RKO (cell line): Measurements from ENCODE around the gene LARP4.
A peak's percentile ranks its signal among the peaks of the same experiment; 100 is the strongest.
"Not testable (repeated sequence)": the region's sequence is repeated elsewhere in the genome, so short reads cannot be mapped to it uniquely, and the experiment has no call there.

Source experiments
- DNase-seq: peaks from one replicate; pipeline ENCODE4 v3.0.0-alpha.2; 2016; ENCODE audit warnings: low spot score

Gene LARP4

DNA sequence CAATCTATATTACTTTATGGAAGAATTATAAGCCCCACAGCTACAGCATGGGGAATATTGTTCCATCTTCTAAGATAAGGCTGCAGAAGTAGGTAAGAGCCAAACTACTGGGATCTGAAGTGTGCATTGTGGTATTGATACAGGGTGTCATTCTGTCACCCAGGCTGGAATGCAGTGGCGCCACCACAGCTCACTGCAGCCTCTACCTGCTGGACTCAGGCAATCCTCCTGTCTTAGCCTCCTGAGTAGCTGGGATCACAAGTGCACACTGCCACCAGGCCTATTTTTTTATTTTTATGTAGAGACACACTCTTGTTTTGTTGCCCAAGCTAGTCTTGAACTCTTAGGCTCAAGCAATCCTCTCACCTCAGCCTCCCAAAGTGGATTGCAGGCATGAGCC is 82.8 kb downstream of the LARP4 start:
- no peak for DNase-seq

DNA sequence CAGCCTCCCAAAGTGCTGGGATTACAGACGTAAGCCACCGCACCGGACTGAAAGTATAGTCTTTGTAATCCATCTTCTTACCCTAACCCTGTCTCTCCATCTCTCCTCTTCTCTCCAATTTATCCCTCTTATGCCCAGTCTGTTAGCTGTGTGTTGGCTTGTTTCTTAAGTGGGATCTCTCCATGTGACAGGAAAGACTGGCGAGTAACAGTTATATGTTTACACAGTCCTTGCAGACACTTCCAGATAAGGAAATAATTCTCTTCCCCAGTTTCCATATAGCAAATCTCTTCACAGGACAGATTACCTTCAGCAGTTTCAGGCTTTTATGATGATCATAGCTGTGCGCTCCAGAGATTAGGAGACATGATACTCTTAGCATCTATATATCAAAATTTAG is 88.1 kb downstream of the LARP4 start:
- DNase-seq, result no peak

DNA sequence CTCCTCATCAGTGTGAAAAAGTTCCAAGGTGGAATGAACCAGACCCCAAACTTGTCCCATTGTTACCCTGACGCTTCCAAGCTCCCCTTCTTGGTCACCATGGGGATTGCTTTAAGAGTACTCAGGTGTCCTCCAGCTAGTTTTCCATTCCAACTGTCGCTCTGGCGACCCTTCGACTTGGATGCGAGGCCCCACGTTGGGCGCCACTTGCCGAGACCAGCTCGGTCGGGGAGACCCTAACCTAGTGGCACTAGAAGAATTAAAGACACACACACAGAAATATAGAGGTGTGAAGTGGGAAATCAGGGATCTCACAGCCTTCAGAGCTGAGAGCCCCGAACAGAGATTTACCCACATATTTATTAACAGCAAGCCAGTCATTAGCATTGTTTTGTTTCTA is 97.4 kb downstream of the LARP4 start:
- DNase-seq, result not testable (repeated sequence)

DNA sequence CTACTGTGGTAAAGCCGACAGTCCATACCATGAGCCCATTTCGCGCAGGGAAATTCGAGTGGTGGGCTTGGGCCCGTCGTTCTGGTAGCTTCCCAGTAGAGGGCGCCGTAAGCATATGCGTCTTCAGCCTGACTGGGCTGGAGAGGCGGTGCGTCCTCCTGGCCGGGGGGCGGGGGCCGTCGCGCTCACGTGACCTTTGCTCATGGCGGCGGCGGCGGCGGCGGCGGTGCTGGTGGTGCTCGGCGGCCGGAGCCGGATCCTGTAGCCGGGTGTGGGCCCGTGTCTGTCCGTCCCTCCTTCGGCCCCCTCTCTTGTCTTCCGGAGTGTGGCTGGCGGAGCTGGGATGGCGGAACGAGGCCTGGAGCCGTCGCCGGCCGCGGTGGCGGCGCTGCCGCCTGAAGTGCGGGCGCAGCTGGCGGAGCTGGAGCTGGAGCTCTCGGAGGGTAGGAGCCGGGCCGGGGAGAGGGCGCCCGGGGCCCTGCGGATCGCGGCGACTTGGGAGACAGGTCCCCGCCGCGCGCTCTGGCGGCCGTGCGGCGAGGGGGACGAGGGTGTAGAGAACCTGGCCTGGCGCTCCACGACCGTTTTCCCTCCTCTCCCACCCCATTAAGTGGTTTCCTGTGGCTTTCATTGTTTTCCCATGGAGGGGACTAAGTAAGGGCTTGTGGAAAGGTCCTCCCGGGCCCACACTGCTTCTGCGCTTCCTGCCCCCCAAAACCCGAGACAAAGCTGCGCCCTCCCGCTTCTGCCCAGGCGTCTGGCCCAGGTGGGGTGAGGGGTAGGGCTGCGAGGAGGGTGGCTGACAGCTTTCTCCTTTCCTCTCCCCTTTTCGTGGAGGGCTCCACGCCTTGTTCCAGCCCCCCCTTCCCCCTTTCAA is 104.4 kb downstream of the LARP4 start, which contains the start of gene DIP2B:
DIP2B (plus strand) TSS at position 188 of the 877 bp plus-strand sequence; CDS start at position 344, 156 bp downstream.
- peak; percentile 92 for DNase-seq

DNA sequence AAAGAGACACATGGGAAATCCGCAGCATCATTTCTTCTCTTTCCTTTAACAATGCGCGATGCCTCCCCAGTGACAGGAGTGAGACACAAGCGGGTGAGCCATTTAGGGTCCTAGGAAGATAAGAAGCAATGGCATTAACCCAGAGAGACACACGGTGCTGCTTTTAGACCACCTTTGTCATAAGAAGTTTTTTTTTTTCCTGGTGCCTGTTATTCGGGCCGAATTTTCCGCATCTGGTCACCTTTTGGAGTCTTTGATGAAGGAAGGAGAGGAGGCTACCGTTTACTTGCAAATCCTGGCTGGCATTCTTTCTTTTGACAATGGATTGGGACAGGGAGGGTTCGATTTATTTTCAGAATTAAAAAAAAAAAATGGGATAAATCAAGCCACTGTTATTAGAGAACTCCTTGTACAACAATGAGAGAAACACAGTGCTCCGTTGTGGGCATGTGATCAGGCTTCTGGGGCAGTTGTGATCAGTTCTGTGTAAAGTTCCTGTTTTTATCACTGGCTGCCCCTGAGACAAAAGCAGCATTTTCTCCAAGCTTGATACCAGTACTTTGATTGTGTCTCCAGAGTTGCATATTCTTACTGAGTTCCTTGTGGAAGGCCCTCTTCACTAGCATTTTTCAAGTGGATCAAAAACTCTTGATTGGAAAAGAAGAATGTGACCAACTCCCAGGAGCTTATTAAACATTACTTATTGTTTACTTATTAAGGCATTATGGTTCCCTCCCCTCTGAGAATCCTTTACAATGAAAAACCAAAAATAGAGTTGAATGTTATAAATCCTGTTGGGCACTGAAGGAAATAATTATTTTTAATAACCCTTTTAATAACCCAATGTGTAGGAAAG is 105.2 kb downstream of the LARP4 start:
- peak; percentile 54 for DNase-seq

DNA sequence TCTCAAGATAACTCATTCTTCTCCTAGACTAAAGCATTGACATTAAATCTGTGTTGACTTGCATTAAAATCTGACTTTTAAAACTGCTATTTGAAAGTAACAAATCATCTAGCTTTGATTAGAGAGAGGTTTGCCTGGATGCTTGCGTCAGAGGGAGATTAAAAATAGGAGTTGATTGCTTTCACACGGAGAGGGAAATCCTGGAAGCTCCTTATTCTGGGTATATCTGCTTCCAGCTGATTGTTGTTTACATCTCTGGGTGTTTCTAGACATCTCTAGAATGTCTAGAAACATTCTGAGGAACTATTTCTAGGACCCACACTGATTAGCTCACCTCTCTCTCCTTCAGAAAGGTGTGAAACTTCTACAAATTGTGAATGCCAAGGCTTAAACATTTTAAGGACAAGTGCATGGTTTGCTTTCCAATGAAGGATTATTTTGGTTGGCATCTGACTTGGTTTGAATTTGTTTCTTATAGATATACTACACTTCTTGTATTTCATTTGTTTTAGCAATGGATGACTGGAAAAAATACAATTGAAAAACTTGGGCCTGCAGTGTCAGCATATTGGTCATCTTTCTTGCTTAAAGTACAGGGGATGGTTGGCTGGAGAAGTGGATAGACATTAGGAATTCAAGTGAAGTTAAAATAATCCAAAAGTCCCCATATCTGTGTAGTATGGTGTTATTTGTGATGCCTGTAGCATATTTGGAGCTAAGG is 106.2 kb downstream of the LARP4 start:
- no peak for DNase-seq

DNA sequence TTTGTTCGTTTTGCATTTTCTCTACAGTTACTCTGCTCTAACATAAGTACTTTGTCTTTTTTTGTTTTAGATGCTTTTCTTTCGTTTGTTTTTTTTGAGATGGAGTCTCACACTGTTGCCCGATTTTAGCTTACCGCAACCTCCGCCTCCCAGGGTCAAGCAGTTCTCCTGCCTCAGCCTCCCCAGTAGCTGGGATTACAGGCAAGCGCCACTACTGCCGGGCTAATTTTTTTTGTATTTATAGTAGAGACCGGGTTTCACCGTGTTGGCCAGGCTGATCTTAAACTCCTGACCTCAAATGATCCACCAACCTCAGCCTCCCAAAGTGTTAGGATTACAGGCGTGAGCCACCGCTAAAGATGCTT is 106.8 kb downstream of the LARP4 start:
- DNase-seq, result no peak

DNA sequence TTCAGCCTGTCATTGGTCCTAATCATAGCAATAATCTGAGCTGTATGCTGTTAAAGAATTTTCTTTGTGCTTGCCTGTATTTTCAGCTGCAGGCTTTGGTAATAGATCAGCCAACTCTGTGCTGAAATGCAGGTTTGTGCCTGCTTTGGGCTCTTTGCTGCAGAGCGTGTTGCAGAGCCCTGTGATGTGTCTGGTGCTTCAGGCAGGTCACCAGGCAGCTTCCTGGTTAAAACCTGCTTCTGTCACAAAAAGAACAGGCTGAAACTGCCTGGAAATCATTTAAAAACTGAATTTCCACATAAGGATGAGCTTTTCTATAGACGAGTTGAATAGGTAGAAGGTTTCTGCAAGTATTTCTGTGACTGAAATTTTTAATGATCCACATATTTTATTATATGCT is 107.2 kb downstream of the LARP4 start:
- no peak for DNase-seq

DNA sequence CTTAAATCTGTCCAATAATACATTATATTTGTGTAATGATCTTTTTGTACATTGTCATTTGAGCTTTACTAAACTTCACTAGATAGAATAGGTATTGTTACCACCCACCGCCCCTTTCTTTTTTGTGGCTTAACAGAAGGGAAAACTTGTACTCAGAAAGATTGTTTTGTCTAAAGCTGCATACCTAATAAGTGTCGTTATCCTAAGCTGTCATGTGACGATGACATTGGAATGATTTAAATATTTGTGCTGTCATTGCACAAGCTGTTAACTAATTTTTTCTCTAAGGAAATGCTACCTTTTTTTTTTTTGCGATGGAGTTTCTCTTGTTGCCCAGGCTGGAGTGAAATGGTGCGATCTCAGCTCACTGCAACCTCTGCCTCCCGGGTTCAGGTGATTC is 107.7 kb downstream of the LARP4 start:
- DNase-seq, result no peak

DNA sequence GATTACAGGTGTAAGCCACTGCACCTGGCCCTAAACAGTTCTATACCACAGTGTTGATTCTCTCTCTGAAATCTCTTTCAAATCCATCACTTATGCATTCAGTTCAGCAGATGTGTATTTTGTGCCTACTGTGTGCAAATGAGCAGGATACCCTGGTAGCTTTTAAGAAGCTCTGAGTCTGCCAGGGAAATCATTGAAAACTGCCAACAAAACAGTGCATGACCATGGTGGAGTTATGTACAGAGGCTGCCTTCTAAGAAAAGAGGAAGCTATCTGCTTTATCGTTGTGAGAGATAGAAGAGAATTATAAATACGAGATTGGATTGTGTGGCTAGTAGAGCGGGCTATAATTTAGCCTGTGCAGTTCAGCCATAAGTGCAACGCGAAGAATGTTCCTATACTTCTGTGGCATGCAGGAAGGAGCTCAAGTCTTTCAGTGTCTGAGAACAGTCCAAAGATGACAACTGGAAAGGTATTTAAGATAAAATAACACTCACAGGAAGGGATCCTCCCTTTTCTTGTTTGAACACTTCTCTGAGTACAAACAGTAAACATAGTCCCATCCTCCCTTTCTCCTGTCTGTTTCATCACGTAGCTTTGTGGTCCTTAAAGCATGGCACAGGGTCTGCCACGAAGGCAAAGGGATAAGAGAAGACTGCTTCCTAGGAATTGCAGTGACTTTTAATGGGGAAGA is 108.4 kb downstream of the LARP4 start:
- no peak for DNase-seq

DNA sequence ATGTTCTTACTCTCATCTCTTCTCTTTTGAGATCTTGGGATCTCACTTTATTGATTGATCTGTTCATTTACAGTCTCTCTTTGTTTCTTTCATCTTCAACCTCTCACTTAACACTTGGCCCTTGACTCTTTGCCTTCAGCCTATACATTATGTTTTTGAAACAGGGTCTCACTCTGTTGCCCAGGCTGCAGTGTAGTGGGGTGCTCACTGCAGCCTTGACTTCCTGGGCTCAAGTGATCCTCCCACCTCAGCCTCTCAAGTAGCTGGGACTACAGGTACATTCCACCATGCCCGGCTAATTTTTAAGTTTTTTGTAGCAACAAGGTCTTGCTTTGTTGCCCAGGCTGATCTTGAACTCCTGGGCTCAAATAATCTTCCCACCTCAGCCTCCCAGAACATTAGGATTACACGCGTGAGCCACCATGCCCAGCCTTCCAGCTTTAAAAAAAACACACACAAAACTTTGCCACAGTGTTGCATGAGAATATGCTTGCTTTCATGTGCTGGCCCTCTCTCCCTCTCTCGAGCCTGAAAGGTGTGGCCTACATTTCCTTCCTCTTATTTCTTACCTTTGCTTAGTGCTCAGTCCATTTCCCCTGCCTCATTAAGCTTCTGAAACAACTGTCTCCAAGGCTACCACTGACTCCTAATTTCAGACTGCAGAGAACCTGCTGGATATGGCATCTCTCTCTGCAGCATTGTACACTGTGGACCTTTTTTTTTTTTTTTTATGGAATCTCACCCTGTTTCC is 114.0 kb downstream of the LARP4 start:
- no peak for DNase-seq

DNA sequence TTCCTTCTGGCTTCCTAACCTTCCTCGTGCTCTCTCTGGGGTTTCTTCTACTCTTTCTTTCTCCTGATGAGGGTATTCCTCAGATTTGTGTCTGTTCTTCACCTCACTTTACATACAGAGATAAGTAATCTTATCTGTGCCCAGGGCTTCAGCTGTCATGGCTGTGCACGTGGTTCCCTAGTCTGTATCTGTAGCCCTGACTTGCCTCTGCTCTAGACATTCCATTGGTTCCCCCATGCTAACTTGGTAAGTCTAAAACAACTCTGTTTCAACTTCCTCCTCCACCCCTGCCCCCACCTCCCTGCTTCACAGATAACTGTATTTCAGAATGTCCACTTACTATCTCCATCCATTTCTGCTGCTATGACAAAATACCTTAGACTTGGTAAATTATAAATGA is 114.9 kb downstream of the LARP4 start:
- DNase-seq, result no peak

DNA sequence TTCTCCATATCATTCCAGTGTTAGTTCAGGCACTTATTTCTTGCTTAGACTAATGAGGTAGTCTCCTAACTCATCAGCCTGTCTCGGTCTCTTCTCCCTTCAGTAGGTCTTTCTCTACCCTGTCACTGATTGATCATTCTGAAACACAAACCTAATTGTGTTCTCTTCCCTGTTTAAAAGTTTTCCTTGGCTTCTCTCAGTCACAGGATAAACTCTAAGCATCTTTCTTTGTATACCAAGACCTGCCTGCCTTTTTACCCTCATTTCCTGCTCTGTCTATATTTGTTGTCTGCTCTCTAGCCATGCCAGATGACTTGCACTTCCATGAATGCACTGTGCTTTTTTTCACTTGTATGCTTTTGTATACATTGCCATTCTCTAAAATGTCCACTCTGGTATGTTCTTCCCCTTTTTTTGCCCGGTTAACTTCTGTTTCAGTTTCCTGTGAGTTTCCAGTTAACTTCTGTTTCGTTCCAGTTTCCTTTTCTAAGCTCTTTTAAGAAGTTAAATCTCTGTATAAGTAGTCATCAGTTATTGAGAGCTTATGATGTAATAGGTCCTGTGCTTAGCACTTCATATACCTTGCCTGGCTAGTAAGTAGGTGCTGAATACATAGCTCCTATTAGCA is 116.8 kb downstream of the LARP4 start:
- DNase-seq, result no peak

DNA sequence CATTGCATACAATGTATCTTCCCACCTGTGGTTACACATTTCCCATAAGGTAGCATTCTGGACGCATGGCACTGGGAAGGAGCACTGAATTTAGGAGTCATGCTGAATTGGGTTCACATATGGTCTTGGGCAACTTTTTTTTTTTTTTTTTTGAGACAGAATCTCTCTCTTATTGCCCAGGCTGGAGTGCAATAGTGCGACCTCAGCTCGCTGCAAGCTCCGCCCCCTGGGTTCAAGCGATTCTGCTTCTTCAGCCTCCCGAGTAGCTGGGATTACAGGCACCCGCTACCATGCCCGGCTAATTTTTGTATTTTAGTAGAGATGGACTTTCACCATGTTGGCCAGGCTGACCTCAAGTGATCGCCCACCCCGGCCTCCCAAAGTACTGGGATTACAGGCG is 117.4 kb downstream of the LARP4 start:
- no peak for DNase-seq

DNA sequence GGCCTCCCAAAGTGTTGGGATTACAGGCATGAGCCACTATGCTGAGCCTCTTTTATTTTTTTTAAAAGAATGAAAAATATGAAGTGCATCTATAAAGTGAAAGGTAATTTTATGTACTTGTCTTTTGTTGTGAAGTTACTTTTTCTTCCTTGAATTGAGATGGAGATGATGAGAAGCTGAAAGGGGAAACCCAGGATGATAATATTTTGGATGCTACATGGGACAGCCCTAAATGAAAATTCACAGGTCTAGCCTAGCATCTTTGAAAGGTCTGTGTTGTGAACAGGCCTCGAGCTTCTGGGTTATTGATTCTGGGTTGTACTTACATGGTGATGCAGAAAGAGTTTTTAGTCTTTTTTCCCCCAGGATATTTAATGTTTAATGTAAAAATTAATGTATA is 118.7 kb downstream of the LARP4 start:
- no peak for DNase-seq

DNA sequence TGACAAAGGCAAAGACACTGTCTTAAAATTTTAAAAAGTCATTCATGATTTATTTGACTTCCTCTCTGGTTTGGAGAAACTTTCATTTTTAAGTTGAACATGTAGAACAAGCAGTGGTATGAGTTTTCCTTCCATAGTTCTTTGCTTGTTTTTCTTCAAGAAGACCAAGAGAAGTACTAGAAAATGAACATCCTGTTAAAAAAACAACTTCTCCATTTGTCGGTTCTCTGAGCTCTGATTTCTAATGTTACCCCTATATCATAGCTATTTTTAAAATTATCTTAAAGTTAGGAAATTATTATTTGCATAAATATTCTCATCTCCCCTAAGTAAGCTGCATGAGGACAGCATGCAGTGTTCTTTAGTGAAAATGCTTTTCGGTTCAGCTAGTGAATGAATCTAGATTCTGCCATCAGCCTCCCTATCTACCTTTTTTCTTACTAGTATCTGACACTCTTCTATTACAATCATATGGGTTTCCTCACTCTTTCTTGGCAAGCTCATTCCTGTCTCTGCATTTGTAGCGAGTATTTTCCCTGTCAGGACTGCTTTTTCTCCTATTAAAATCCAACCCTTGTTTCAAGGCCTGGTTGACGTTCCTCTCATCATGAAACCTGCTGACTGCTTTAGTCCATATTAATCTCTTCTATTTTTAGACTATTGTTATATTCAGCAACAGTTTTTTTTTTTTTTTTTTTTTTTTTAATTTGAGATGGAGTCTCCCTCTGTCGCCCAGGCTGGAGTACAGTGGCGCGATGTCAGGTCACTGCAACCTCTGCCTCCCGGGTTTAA is 119.9 kb downstream of the LARP4 start:
- DNase-seq, result no peak

DNA sequence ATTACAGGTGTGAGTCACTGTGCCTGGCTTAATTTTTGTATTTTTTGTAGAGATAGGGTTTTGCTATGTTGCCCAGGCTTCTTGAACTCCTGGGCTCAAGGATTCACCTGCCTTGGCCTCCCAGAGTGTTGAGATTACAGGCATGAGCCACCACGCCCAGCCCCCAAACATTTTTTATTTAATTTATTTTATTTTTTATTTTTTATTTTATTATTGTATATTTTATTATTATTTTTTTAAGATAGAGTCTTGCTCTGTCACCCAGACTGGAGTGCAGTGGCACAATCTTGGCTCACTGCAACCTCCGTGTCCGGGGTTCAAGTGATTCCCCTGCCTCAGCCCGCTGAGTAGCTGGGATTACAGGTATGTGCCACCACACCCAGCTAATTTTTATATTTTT is 121.1 kb downstream of the LARP4 start:
- DNase-seq, result not testable (repeated sequence)

DNA sequence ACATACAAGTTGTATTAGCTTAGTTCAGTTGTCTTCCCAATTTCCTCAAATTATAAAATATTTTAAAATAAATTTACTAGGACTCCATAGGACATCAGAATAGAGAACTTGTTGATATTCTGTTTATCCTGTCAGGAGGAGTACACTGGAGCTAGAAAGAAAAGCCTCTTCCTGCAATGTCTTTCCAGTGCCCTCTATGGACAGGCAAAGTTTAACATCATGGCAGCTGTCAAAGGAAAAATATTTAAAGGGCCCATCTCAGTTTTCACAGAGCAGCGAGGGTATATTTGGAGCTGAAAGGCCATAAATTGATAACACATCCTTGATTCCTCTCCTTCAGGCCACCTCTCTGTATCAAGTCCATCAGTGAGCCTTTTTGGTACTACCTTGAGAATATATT is 123.1 kb downstream of the LARP4 start:
- no peak for DNase-seq

DNA sequence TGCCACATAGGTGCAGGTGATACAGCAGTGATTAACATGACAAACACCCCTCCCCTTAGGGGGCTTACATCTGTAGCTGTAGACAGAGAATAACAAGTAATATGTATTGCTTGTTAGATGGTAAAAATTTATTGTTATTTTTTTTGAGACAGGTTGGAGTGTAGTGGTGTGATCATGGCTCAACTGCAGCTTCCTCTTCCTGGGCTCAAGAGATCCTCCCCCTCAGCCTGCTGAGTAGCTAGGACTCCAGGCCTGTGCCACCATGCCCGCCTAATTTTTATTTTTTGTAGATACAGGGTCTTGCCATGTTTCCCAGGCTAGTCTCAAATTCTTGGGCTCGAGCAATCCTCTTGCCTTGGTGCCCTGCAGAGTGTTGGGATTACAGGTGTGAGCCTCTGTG is 123.9 kb downstream of the LARP4 start:
- no peak for DNase-seq

DNA sequence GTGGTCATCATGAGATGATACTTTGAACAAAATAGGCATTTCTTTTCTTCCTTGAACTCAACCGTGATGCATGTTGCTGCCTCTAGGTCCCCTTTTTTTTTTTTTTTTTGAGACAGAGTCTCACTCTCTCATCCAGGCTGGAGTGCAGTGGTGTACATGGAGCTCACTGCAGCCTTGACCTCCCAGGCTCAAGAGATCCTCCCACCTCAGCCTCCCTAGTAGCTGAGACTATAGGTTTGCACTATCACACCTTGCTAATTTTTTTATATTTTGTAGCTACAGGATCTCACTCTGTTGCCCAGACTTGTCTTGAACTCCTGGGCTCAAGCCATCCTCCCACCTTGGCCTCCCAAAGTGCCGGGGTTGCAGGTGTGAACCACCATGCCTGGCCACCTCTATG is 124.7 kb downstream of the LARP4 start:
- no peak for DNase-seq
